GM21390 (cell line): Measurements from ENCODE around the gene CLDN5.

Experiments
- ATAC-seq: cut with Tn5 transposase; IDR thresholded peaks from one replicate; pipeline ENCODE4 v1.9.1; 2021; ENCODE audit not compliant: unreplicated experiment

Gene CLDN5

DNA sequence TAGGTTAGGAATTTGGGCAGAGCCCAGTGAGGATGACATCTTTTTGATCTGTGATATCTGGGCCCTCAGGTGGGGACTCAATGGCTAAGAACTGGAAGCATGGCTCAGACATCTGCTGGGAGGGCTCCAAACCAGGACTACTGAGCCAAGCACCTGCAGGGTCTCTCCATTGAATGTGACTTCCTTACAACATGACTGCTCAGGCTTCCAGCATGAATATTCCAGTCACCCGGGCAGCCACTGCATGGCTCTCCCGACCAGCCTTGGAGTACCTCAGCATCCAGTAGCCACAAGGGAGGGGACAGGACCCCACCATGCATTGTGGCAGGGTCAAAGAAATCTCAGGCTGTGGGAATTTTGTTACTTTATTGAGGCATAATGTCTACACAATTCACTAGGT is 35.9 kb downstream of the CLDN5 start:
- no peak for ATAC-seq

DNA sequence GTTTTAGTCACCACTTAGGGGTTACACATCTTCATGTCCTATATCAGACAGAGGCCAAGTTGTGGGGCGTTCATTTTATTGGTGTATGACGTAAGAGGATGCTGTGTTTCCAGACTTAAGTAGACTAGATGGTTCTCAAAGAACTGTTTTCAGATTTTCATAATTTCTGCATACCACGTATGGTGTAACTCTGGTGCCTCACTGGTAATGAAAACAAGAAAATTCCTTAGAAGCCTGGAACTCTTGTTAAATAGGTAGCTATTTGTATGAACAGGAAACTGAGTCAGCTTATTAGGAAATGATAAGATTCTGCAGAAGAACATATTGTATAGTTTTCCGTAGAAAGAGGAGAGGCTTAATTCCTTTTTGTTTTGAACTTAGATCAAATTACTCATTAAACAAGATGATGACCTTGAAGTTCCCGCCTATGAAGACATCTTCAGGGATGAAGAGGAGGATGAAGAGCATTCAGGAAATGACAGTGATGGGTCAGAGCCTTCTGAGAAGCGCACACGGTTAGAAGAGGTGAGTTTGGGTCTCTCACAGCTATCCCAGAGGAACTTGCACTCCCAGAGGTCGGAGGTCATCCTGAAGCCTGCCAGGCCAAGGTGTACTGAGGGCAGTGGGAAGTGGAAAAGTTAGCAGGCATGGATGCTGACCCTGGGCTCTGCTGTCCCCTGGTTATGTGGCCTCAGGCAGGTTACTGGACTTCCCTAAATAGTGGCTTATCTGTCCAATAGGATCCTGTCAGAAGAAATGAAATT is 40.5 kb downstream of the CLDN5 start:
- no peak for ATAC-seq

DNA sequence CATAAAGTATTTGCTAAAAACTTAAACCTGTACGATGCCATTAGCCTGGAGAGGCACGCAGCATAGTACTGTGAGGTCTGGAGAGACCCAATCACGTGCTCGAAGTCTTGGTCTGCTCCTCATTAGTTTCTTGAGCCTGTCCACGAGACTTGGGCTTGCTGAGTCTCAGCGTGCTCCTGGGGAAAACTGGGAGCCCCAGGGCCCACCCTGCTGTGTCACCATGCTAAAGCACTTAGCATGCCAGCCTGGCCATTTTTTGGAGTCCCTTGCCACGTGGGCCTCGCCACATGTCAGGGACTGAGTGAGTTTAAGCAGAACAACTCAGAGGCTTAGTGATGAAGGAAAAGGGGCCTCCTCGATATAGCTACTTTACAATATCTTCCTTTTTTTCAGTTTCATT is 41.9 kb downstream of the CLDN5 start:
- ATAC-seq = no peak

DNA sequence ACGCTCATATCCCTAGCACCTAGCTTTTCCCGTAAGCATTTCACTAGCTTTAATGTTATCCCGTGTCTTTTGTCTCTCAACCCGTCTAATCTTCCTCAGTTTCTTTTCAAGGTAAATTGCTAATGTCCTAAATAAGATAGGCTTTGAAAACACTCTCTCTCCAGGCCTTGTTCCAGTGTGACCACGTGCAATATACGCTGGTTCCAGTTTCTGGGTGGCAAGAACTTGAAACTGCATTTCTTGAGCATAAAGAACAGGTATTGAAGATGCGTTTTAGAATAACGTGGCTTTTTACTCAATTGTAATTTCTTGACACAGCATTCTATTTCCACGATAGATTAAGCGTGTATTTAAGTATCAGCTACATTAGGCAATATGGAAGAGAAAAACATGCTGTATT is 43.4 kb downstream of the CLDN5 start:
- no peak for ATAC-seq

DNA sequence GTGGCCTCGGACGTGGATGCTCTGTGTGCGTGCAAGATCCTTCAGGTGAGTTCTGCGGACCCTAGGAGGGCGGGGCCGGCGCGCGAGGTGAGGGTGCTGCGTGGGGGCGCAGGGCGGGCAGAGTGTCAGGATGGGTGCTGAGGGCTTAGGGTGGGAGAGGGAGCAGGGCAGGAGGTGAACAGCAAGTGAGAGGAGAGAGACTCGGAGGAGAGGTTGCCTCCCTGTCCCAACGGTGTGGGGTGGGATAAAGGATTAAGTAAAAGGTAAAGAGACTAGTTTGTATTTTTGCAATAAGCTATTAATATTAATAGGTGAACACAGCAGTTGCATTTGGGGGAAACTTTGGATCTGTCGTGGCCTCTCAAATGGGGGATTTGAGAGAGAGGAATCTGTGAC is 44.0 kb downstream of the CLDN5 start:
- ATAC-seq = no peak

DNA sequence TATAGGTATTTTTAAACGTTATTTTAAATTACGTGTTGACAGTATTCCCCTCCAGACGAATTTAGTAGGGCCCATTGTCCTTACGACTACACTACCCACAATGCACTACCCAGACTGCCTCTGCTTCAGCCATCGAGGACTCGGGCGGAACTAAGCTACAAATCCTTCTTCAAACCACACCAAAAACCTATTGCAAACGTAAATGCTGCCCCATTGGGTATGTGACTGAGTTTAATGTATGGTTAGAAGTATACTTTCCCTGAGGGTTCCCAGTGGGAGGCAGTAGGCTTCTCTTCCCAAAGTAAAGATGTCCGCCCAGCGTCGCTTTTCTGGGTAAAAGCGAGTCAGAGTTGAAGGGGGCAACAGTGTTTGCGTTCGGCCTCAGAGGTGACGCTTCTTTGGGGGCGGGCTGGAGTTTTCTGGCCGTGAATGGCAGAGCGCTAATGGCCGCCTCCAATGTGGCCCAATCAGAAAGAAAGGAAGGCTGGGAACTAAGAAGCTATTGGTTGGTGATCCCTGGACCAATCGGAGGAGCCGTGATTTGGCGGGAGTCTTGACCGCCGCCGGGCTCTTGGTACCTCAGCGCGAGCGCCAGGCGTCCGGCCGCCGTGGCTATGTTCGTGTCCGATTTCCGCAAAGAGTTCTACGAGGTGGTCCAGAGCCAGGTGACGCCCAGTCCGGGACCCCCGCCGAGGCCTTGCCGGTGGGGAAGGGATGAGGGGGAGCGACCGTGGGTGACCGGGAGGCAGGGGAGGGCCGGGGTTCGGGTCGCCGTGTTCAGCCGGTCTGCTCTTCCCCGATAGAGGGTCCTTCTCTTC is 44.6 kb downstream of the CLDN5 start, which contains the start of gene CDC45:
CDC45 (plus strand) TSS at position 566 of the 818 bp plus-strand sequence; CDS start at position 615, 49 bp downstream.
- peak; percentile 81 for ATAC-seq

DNA sequence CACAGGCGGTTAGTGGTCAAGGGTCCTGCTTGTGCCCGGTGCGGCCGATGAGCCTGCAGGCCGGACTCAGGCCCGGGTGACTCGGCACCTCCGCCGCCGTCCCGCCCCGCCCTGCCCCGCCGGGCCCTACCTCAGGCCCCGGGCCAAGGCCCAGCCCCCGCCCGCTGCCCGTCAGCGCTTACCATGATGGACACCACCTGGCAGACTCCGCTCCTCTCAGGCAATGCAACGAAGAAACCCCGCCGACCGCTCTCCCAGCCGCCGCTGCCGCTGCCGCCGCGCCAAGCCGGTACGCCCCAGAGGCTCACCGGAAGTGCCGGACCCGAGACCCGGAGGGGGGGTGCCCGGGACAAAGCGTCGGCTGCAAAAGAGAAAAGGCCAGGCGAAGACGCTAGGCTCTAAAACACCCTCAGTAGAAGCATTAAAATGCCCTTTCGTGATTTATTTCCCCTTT is 45.3 kb downstream of the CLDN5 start, which contains the start of gene UFD1:
UFD1 (minus strand) TSS at position 293 of the 454 bp plus-strand sequence; CDS start at position 185, 108 bp downstream.
- ATAC-seq = peak; percentile 37

DNA sequence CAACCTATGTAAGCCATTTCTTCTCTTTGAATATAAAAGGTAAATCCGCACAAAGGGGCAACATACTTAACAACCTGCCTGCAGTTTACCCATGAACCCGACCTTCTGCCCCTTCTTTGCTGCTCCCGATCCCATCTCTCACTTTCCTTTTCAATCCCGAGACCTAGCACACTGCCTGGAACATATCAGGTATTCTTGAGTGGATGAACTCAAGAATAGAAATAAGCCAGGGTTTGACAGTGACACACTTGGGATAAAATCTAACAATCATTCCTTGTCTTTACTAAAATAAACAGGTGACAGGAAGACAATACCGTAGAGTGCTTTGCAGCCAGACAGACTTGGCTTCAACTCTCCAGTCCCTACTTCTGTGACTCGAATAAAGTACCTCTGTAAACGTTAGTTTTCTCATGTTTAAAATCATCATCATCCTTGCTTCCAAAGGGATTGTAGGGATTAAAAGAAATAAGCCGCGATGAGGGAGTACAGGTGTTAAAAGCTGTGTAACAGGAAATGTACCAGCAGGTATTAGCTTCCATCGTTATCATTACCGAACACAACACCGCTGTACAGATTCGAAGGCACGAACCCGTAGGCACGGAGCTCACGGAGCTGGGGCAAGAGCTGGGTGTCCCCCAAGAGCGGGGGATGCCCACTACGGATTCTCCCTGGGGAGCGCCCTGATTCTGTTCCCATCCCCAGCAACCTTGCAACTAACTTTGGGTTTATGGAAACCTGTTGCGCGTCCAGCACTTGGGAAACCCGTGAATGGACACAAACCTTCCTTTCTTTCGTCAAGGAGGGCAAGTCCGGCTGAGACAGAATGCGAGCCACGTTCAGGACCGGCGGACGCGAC is 45.9 kb downstream of the CLDN5 start:
- no peak for ATAC-seq

DNA sequence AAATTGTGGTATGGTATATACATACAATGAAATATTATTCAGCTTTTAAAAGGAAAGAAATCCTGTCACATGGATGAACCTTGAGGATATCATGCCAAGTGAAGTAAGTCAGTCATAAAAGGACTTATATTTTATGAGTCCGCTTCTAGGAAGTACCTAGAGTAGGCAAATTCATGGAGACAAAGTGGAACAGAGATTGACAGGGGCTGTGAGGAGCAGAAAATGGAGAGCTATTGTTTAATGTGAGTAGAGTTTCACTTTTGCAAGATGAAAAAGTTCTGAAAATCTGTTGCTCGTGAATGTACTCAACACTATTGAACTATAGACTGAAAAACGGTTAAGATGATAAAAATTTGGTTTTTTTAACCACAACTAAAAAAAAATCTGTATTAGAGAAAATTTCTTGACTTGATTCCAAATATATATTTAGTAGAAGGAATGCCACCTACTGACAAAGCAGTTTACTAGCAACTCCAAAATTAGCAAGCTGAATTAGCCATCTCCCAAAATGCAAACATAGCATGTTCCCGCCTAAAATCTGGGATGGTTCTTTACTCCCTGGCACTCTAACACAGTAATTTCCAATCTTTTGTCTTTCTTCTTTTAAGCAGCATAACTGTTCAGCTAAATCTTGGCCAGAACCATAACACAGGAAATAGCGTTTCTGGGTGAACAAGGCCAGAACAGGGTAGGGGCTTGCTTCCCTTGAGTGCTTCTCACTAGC is 46.7 kb downstream of the CLDN5 start:
- ATAC-seq = no peak

DNA sequence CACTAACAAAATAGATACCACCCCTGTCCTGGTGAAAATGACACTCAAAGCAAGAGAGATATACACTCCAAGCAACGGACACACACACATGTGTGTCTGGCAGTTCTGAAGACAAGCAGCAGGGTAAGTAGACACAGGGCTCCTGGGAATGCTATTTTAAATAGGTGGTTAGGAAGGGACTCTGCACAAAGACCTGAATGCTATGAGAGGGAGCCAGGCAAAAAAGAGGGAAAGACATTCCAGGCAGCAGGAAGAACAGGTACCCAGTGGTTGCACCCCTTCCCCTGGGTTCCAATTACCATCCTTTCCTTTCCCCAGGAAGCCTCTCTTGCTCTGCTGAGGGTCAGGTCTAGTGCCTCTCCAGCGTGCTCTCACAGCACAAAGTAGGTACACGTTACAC is 48.2 kb downstream of the CLDN5 start:
- no peak for ATAC-seq

DNA sequence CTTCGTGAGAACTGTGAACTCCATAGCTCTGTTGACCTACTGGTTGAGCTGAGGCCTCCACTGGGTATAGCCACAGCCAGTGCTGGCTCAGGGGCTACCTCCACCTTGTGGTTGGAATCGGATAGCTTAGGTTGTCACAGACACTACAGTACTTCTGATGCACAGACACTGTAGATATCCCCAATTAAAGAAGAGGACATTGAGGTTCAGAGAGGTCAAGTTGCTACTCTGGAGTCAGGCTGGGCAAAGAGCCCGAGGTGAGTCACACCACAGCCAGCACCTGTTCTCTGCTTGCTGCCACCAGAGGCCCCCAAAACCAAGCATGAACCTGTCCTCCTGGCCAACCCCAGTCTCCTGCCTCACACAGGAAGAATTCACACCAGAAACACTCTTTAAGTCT is 50.6 kb downstream of the CLDN5 start:
- ATAC-seq = no peak
